Measurements from ENCODE around the gene RAB3D.
A peak's percentile ranks its signal among the peaks of the same experiment; 100 is the strongest.

RAB3D gene

GRCh38 chr19:11291415-11291814 is 48.0 kb downstream of the RAB3D start:
- TF ChIP-seq CTCF (IDR thresholded peaks at IDR 0.05; ENCODE audit: borderline replicate concordance, insufficient read depth, low read depth, low read length), result no peak
- H3K4me3 ChIP-seq (ENCODE audit: low read depth, low read length), result no peak overlapping the region

GRCh38 chr19:11290256-11290655 is 49.2 kb downstream of the RAB3D start:
- no peak overlapping the region for H3K4me3 ChIP-seq (ENCODE audit: low read depth, low read length)
- TF ChIP-seq CTCF (IDR thresholded peaks at IDR 0.05; ENCODE audit: borderline replicate concordance, insufficient read depth, low read depth, low read length), result no peak

- H3K4me3 ChIP-seq (ENCODE audit: low read depth, low read length), result no peak overlapping the region
- TF ChIP-seq CTCF (IDR thresholded peaks at IDR 0.05; ENCODE audit: borderline replicate concordance, insufficient read depth, low read depth, low read length), result peak; percentile 44; the same call in 1 of the 2 replicates
These were observed 51.1 kb downstream of the RAB3D start for GRCh38 chr19:11288349-11288748.

GRCh38 chr19:11286312-11286974 is 53.0 kb downstream of the RAB3D start:
- no peak overlapping the region for H3K4me3 ChIP-seq (ENCODE audit: low read depth, low read length)
- TF ChIP-seq CTCF (IDR thresholded peaks at IDR 0.05; ENCODE audit: borderline replicate concordance, insufficient read depth, low read depth, low read length), result no peak

GRCh38 chr19:11284515-11284914 is 54.9 kb downstream of the RAB3D start:
- TF ChIP-seq CTCF (IDR thresholded peaks at IDR 0.05; ENCODE audit: borderline replicate concordance, insufficient read depth, low read depth, low read length), result no peak
- no peak overlapping the region for H3K4me3 ChIP-seq (ENCODE audit: low read depth, low read length)

GRCh38 chr19:11281356-11282049 is 58.0 kb downstream of the RAB3D start:
- no peak for TF ChIP-seq CTCF (IDR thresholded peaks at IDR 0.05; ENCODE audit: borderline replicate concordance, insufficient read depth, low read depth, low read length)
- no peak overlapping the region for H3K4me3 ChIP-seq (ENCODE audit: low read depth, low read length)

All from GM12875 (cell line).